Sigmoid colon (tissue), 7 donors: ENCODE measurements around the gene FAM110D. TPM values are rescaled to one million over a fixed set of nuclear protein-coding genes. Genes with fewer than 3 reads are reported as not detected.
A peak's percentile ranks its signal among the peaks of the same experiment; 100 is the strongest.

Experiments
- DNase-seq: peaks from one replicate; pipeline ENCODE4 v3.0.0-alpha.2; 2019
- H3K27ac ChIP-seq, 4 donors: fragments of 200-600 bp; sonication (generic); one replicate each; pipeline ENCODE4 v1.5.1; 2016 to 2019; ENCODE audit warnings: mild to moderate bottlenecking in 1 of 4
- H3K27me3 ChIP-seq, 3 donors: fragments of 200-600 bp; sonication (generic); one replicate each; pipeline ENCODE4 v1.5.1; 2019; ENCODE audit warnings: mild to moderate bottlenecking in 1 of 3
- H3K36me3 ChIP-seq, 4 donors: fragments of 200-600 bp; sonication (generic); one replicate each; pipeline ENCODE4 v1.5.1; 2016 to 2019
- H3K4me1 ChIP-seq, 4 donors: fragments of 200-600 bp; sonication (generic); one replicate each; pipeline ENCODE4 v1.5.1; 2017 to 2019
- H3K4me3 ChIP-seq, 4 donors: fragments of 200-600 bp; sonication (generic); one replicate each; pipeline ENCODE4 v1.5.1; 2017 to 2019; ENCODE audit warnings: mild to moderate bottlenecking in 2 of 4, moderate library complexity in 1 of 4
- H3K9me3 ChIP-seq, 4 donors: fragments of 200-600 bp in 3 of 4; sonication (generic) in 3 of 4; one replicate each; pipeline versions ENCODE4 v1.5.1 to v1.6.1; 2013 to 2019
- EP300 ChIP-seq, 4 donors: sonication (generic); formaldehyde crosslinking; IDR thresholded peaks; one replicate each; pipeline ENCODE4 v1.6.1; 2017; ENCODE audit warnings: antibody characterized with exemption in 4 of 4
- POLR2A ChIP-seq, 2 donors: fragments of 450-650 bp; IDR thresholded peaks; one replicate each; pipeline ENCODE4 v1.6.1; 2016; ENCODE audit warnings: antibody characterized with exemption in 2 of 2, mild to moderate bottlenecking in 2 of 2, moderate library complexity in 2 of 2
- POLR2AphosphoS5 ChIP-seq, 4 donors: sonication (generic); formaldehyde crosslinking; IDR thresholded peaks; one replicate each; pipeline ENCODE4 v1.6.1; 2017; ENCODE audit warnings: antibody characterized with exemption in 4 of 4
- WGBS, 2 donors: extraction: QIAGEN DNeasy Blood & Tissue Kit; methylation state at CpG; one replicate each; pipeline ENCODE4 v1.1.7; 2013; 5-methylcytosine and 5-hydroxymethylcytosine counted together
- intact Hi-C: fragments of 100-400 bp; cut with DNase I; formaldehyde crosslinking; loops from one replicate; pipeline ENCODE4 v1.15.1; 2023
- polyA plus RNA-seq, 3 donors: library from polyadenylated mRNA; stranded (reverse); fragments of 200-250 nt; gene quantifications; one replicate each; pipeline ENCODE4 v1.2.3, GENCODE V29; 2013
- total RNA-seq, 4 donors: library from RNA; depleted of rRNA; stranded (reverse); fragments of >200 nt; gene quantifications; one replicate each; pipeline ENCODE4 v1.1.0, GENCODE V29; 2016
- TF ChIP-seq, protein P1 (sequence below), 4 experiments: fragments of 450-650 bp in 3 of 4; fragments of 200-600 bp in 1 of 4; IDR thresholded peaks; one replicate each; pipeline ENCODE4 v1.5.1; 2016 to 2019; ENCODE audit warnings: antibody characterized with exemption in 4 of 4, mild to moderate bottlenecking in 3 of 4, moderate library complexity in 2 of 4
- donor health status: healthy with polysubstance abuse.
- donor health status: Bipolar disorder and iron deficiency.
- donor health status: healthy.

Gene FAM110D
- total and polyA plus RNA-seq, 7 donors, result 0.60 to 4.2 (median 1.1) TPM; not detected in 1

- H3K4me1 ChIP-seq, result peaks cover 0 to 21% (median 14%) of the 10 kb centered on the region in 4 donors
- H3K36me3 ChIP-seq, result peaks cover 0 to 10% (median 0%) of the 10 kb centered on the region in 4 donors
- peak overlapping the region in 3 of 4 donors; percentile 78 to 85 (median 82) for H3K27ac ChIP-seq
- H3K4me3 ChIP-seq, result peak overlapping the region; percentile 84 to 93 (median 86)
- 56 to 73% methylated on average over 9 of the region's 9 CpGs for WGBS, 2 donors
- no peaks in the 10 kb centered on the region for H3K9me3 ChIP-seq
- no peak for DNase-seq
- no peak for TF ChIP-seq EP300 (IDR thresholded peaks at IDR 0.05)
- no peak for TF ChIP-seq POLR2AphosphoS5 (IDR thresholded peaks at IDR 0.05)
- TF ChIP-seq, protein P1, sequence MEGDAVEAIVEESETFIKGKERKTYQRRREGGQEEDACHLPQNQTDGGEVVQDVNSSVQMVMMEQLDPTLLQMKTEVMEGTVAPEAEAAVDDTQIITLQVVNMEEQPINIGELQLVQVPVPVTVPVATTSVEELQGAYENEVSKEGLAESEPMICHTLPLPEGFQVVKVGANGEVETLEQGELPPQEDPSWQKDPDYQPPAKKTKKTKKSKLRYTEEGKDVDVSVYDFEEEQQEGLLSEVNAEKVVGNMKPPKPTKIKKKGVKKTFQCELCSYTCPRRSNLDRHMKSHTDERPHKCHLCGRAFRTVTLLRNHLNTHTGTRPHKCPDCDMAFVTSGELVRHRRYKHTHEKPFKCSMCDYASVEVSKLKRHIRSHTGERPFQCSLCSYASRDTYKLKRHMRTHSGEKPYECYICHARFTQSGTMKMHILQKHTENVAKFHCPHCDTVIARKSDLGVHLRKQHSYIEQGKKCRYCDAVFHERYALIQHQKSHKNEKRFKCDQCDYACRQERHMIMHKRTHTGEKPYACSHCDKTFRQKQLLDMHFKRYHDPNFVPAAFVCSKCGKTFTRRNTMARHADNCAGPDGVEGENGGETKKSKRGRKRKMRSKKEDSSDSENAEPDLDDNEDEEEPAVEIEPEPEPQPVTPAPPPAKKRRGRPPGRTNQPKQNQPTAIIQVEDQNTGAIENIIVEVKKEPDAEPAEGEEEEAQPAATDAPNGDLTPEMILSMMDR (IDR thresholded peaks at IDR 0.05), result no peak
- no peak for TF ChIP-seq POLR2A (IDR thresholded peaks at IDR 0.05)
- intact Hi-C loops, result no loop called here
- H3K27me3 ChIP-seq, result no peaks in the 10 kb centered on the region
Observed at GRCh38 chr1:26170472-26170821, 11.6 kb downstream of the FAM110D start.

DNA sequence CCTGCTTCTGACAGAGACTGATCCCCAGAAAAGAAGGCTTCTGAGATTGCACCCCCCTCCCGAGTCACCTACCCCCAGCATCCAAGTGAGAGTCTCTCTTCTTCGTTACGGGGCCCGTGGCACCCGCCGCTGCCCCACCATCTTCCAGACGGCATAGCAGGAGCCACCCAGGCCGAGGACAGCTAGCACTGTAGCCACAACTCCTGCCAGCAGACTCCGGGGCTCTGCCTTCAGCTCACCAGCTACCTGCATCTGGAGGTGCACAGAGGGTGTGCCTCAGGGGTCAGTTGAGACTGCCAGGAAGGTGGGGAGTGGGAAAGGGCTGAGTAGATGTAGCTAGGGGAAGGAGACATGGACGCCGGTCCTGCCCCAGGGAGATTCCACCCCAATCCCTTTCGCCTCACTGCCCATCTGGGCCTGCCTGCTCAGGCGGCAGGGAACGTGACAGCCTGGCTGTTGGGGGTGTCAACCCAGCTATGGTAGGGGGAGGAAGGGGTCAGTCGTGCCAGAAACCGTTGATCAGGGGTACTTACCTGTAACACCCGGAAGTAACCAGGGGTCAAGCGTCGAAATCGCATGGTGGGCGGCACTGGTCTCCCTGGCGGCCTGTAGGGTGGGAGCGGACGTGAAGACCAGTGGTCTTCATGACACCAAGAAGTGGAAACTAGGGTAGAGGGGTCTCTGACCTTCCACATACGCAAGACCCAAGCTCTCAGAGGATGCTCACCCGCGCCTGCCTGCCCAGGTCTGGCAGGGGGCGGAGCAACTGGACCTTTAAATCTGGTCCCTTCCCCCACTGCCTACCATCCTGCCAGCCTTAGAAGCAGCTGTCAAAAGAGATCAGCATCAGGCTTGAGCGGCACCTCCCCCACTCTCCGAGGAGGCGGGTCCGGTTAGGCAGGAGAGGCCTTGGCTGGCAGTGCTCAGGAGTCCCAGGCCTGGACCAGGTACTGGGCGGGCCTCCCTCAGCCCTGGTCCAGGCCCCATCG lies 12.5 kb downstream of the FAM110D start, which contains the start of gene ZNF593OS:
Gene ZNF593OS, minus strand, starts transcription at position 749 of the 989 bp plus-strand sequence. Its CDS starts 171 bp downstream, at position 578.
- intact Hi-C loops, result no loop called here

DNA sequence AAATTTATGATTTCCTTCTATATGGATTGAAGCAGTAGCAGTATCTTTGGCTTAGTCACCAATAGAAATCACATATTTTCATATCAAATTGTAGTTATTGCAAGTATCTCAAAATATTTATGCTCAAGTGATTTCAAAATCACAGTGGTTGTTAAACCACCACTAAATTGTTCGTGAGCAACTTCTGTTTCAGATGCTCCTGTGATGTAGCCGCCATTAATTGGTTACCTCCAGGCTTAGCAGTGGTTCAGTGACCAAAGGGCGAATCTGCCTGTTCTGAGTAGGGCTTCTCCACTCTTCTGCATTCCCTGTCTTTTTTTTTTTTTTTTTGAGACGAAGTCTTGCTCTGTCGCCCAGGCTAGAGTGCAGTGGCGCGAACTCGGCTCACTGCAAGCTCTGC lies 16.5 kb downstream of the FAM110D start:
- 95 to 96% methylated on average over 8 of the region's 8 CpGs for WGBS, 2 donors
- no peaks in the 10 kb centered on the region for H3K27me3 ChIP-seq
- no peaks in the 10 kb centered on the region for H3K9me3 ChIP-seq
- no peak overlapping the region for H3K27ac ChIP-seq
- intact Hi-C loops, result no loop called here
- no peak overlapping the region for H3K4me3 ChIP-seq
- peaks cover 0 to 10% (median 0%) of the 10 kb centered on the region in 4 donors for H3K36me3 ChIP-seq
- DNase-seq, result no peak
- TF ChIP-seq POLR2A (IDR thresholded peaks at IDR 0.05) (no peak), EP300 (IDR thresholded peaks at IDR 0.05) (no peak), POLR2AphosphoS5 (IDR thresholded peaks at IDR 0.05) (no peak)
- TF ChIP-seq, protein P1 (IDR thresholded peaks at IDR 0.05), result no peak
- H3K4me1 ChIP-seq, result peaks cover 0 to 12% (median 10%) of the 10 kb centered on the region in 4 donors

More for the DNA sequence above, 12.5 kb downstream of the FAM110D start, which contains the start of gene ZNF593OS:
- no peak for DNase-seq
- Histone ChIP-seq H3K27ac (no peak within 1 kb of the TSS), H3K9me3 (no peaks in the 10 kb centered on the region), H3K36me3 (peaks cover 0 to 10% (median 0%) of the 10 kb centered on the region in 4 donors), H3K4me1 (peaks cover 0 to 21% (median 14%) of the 10 kb centered on the region in 4 donors), H3K27me3 (no peaks in the 10 kb centered on the region), H3K4me3 (peak within 1 kb of the TSS in 3 of 4 donors; percentile 84 to 93 (median 86))
- no peak for TF ChIP-seq POLR2AphosphoS5 (IDR thresholded peaks at IDR 0.05)
- TF ChIP-seq, protein P1 (IDR thresholded peaks at IDR 0.05), result no peak
- TF ChIP-seq EP300 (IDR thresholded peaks at IDR 0.05), result no peak
- TF ChIP-seq POLR2A (IDR thresholded peaks at IDR 0.05), result no peak
- WGBS, 2 donors, result 94 to 96% methylated on average over 34 of the region's 34 CpGs

GRCh38 chr1:26177182-26177684 lies 18.4 kb downstream of the FAM110D start, which contains the start of gene CNKSR1:
TSS of gene CNKSR1 (plus strand) at chr1:26177491. CDS start at chr1:26177548, 57 bp downstream.
- Histone ChIP-seq H3K27ac (no peak within 1 kb of the TSS), H3K4me3 (no peak within 1 kb of the TSS), H3K4me1 (no peaks in the 10 kb centered on the region), H3K27me3 (no peaks in the 10 kb centered on the region), H3K9me3 (no peaks in the 10 kb centered on the region), H3K36me3 (no peaks in the 10 kb centered on the region)
- WGBS, 2 donors, result 14 to 38% methylated on average over 21 of the region's 21 CpGs
- no peak for TF ChIP-seq EP300 (IDR thresholded peaks at IDR 0.05)
- TF ChIP-seq POLR2A (IDR thresholded peaks at IDR 0.05), result peak in 1 of 2 donors; percentile 30
- intact Hi-C loops, result no loop called here
- no peak for DNase-seq

DNA sequence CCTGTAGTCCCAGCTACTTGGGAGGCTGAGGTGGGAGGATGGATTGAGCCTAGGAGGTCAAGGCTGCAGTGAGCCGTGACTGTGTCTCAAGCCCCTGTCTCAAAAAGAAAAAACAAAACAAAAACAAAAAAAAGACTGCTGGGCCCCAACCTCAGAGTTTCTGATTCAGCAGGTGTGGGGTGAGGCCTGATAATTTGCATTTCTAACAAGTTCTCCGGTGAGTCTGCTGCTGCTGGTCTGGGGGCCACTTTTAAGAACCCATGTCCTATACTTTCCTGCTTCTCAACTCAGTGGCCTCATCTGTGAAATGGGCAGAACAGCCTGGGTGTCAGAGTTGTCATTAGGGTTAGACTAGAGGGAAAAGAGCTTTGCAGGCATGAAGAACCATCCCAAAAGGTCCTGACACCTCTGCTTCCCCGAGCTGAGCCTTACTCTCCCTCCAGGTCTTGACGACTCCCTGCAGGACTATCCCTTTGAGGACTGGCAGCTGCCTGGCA lies 21.2 kb downstream of the FAM110D start:
- Histone ChIP-seq H3K4me3 (no peak overlapping the region), H3K27ac (no peak overlapping the region), H3K27me3 (no peaks in the 10 kb centered on the region), H3K36me3 (no peaks in the 10 kb centered on the region), H3K4me1 (no peaks in the 10 kb centered on the region), H3K9me3 (no peaks in the 10 kb centered on the region)
- 87 to 89% methylated on average over 4 of the region's 4 CpGs for WGBS, 2 donors
- intact Hi-C loops, result no loop called here
- no peak for DNase-seq
- TF ChIP-seq, protein P1 (IDR thresholded peaks at IDR 0.05), result no peak
- TF ChIP-seq POLR2AphosphoS5 (IDR thresholded peaks at IDR 0.05) (no peak), EP300 (IDR thresholded peaks at IDR 0.05) (no peak), POLR2A (IDR thresholded peaks at IDR 0.05) (no peak)
